HG03565 (cell line): ENCODE data around the gene CEL.

ENCODE experiments used
- ATAC-seq: cut with Tn5 transposase; IDR thresholded peaks from one replicate; pipeline ENCODE4 v1.9.1; 2021; ENCODE audit warnings: mild to moderate bottlenecking, moderate library complexity; ENCODE audit not compliant: unreplicated experiment

Gene CEL

GRCh38 chr9:133102190-133103021, 40.6 kb downstream of the CEL start:
- ATAC-seq = no peak

- ATAC-seq = no peak
These were observed 41.6 kb downstream of the CEL start for GRCh38 chr9:133103183-133103986.

GRCh38 chr9:133103987-133104505, 42.3 kb downstream of the CEL start:
- no peak for ATAC-seq

- no peak for ATAC-seq
These were observed 43.1 kb downstream of the CEL start for GRCh38 chr9:133104718-133105460.

GRCh38 chr9:133105461-133105770, 43.6 kb downstream of the CEL start:
- ATAC-seq = no peak

- ATAC-seq = no peak
These were observed 44.9 kb downstream of the CEL start for GRCh38 chr9:133106511-133107244.

- ATAC-seq = no peak
These were observed 45.5 kb downstream of the CEL start for GRCh38 chr9:133107245-133107722.

- no peak for ATAC-seq
These were observed 46.4 kb downstream of the CEL start for GRCh38 chr9:133107961-133108793.

GRCh38 chr9:133108794-133109641, 47.2 kb downstream of the CEL start:
- no peak for ATAC-seq

- no peak for ATAC-seq
These were observed 48.3 kb downstream of the CEL start for GRCh38 chr9:133109931-133110650.

- no peak for ATAC-seq
These were observed 50.3 kb downstream of the CEL start for GRCh38 chr9:133111808-133112662.

GRCh38 chr9:133112663-133113026, 50.9 kb downstream of the CEL start:
- no peak for ATAC-seq

GRCh38 chr9:133113163-133113948, 51.6 kb downstream of the CEL start:
- no peak for ATAC-seq

- ATAC-seq = no peak
These were observed 52.4 kb downstream of the CEL start for GRCh38 chr9:133113949-133114885.

GRCh38 chr9:133114886-133115603, 53.3 kb downstream of the CEL start:
- ATAC-seq = no peak
